Measurements from ENCODE around the gene NLRP2B. TPM values are rescaled to one million over a fixed set of nuclear protein-coding genes. Genes with fewer than 3 reads are reported as not detected.
"Not testable (repeated sequence)": the region's sequence is repeated elsewhere in the genome, so short reads cannot be mapped to it uniquely, and the experiment has no call there.

NLRP2B gene
- total RNA-seq, 3 donors from 2014 or later: not detected

GRCh38 chrX:57640674-57641016 lies 39.4 kb downstream of the NLRP2B start:
- no peaks in the 10 kb centered on the region for H3K27me3 Mint-ChIP-seq (ENCODE audit: low read depth)
- ATAC-seq: no peak

GRCh38 chrX:57629438-57629837 lies 50.6 kb downstream of the NLRP2B start:
- not testable (repeated sequence) for H3K36me3 Mint-ChIP-seq (ENCODE audit: insufficient read depth); DNase-seq; H3K27me3 Mint-ChIP-seq (ENCODE audit: low read depth); ATAC-seq; H3K4me3 Mint-ChIP-seq; H3K4me1 Mint-ChIP-seq (ENCODE audit: low read depth)
- H3K9me3 Mint-ChIP-seq: peaks cover 29% of the 10 kb centered on the region

More at GRCh38 chrX:57640674-57641016, 39.4 kb downstream of the NLRP2B start:
- no peak overlapping the region for H3K4me3 Mint-ChIP-seq
- H3K9me3 Mint-ChIP-seq: peaks cover 19% of the 10 kb centered on the region
- DNase-seq: no peak
- H3K36me3 Mint-ChIP-seq (ENCODE audit: insufficient read depth): no peaks in the 10 kb centered on the region
- no peaks in the 10 kb centered on the region for H3K4me1 Mint-ChIP-seq (ENCODE audit: low read depth)

Other genes with a start within 250 kb of the NLRP2B start
- gene ZXDB, start 88.2 kb downstream of the NLRP2B start, total RNA-seq: 1 to 10 TPM; 5.3 to 6.8 (median 6.2) TPM
- 1 to 10 TPM; 3.8 to 4.3 (median 3.8) TPM for gene ZXDA, start 230.2 kb upstream of the NLRP2B start, total RNA-seq